ENCODE results near the gene LRP1B. TPM values are rescaled to one million over a fixed set of nuclear protein-coding genes. Genes with fewer than 3 reads are reported as not detected.
"Not testable (repeated sequence)": the region's sequence is repeated elsewhere in the genome, so short reads cannot be mapped to it uniquely, and the experiment has no call there.

LRP1B gene
- polyA plus RNA-seq, 6 donors from 2014 or later = not detected

DNA sequence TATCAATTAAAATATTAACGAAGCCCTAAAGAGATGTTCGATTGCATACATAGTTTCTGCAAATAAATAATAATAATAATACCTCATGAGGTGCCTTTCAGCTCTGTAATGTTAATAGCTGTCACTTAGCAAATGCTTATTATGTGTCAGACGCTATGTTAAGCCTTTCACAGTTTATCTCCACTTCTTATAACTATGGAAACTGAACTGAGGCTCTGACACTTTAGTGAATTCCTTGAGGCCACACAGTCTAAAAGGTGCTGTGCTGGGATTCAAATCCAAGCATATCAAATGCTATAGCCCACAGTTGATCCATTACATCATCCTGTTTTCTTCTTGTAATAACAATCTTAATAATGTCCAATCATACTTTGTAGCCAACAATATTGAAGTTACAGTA, 1779.1 kb downstream of the LRP1B start:
- Mint-ChIP-seq H3K36me3 (no peaks in the 10 kb centered on the region), H3K4me3 (no peak overlapping the region), H3K27ac (no peak overlapping the region), H3K9me3 (no peaks in the 10 kb centered on the region), H3K4me1 (no peaks in the 10 kb centered on the region), H3K27me3 (no peaks in the 10 kb centered on the region)
- DNase-seq (no peak), ATAC-seq (ENCODE audit: low read depth in 2 of 2) (no peak)

DNA sequence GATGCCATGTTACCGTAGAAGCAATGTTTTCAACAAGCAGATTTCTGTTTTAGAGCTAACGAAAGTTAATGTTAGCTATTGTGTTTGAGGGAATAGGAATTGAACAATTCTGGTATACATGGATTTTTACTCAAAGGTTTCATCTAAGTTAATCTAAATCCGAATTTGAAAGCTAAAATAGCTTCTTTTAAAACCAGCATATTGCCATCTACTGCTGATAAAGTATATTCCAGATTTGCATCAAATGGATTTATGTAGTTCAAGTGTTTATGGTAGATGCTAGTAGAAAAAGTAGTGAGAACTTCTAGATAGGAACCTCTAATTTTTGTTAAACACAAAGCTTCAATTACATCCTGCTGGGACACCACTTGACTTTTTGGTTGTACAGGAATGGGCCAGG, 1781.1 kb downstream of the LRP1B start:
- ATAC-seq (ENCODE audit: low read depth in 2 of 2) = no peak
- Mint-ChIP-seq H3K27me3 (no peaks in the 10 kb centered on the region), H3K4me1 (no peaks in the 10 kb centered on the region), H3K4me3 (no peak overlapping the region), H3K9me3 (no peaks in the 10 kb centered on the region), H3K27ac (no peak overlapping the region), H3K36me3 (no peaks in the 10 kb centered on the region)
- no peak for DNase-seq

DNA sequence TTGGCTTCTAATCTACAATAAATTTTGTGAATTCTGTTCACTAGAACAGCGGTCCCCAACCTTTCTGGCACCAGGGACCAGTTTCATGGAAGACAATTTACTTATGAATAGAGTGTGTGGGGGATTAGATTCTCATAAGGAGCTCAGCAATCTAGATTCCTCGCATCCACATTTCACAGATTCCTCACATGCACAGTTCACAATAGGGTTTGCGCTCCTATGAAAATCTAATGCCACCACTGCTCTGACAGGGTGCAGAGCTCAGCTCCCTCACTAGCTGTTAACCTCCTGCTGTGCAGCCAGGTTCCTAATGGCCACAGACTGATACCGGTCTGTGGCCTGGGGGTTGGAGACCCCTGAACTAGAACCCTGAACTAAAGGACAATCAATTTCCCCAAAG, 1782.0 kb downstream of the LRP1B start:
- no peaks in the 10 kb centered on the region for H3K4me1 Mint-ChIP-seq
- no peaks in the 10 kb centered on the region for H3K9me3 Mint-ChIP-seq
- H3K36me3 Mint-ChIP-seq = no peaks in the 10 kb centered on the region
- DNase-seq (no peak), ATAC-seq (ENCODE audit: low read depth in 2 of 2) (no peak)
- no peaks in the 10 kb centered on the region for H3K27me3 Mint-ChIP-seq
- no peak overlapping the region for H3K4me3 Mint-ChIP-seq
- H3K27ac Mint-ChIP-seq = no peak overlapping the region

DNA sequence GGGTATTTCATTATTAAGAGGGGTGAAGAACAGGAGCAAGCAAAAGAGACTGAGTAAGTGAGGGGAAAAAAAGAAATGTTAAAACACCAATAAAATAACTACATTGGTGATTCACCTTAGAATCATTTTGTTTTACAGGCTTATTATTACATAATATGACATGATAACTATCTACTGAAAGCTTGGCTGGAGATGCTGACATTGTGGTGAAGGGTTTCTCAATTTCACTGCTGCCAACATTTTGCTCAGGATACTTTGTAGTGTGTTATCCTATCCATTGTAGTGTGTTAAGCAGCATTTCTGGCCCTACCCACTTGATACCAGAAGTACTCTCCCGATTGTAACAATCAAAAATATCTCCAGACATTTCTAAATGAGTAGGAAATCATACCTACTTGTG, 1786.0 kb downstream of the LRP1B start:
- peaks cover 0 to 3% (median 0%) of the 10 kb centered on the region in 7 donors for H3K9me3 Mint-ChIP-seq
- H3K27me3 Mint-ChIP-seq = no peaks in the 10 kb centered on the region
- no peaks in the 10 kb centered on the region for H3K4me1 Mint-ChIP-seq
- no peak overlapping the region for H3K4me3 Mint-ChIP-seq
- DNase-seq (no peak), ATAC-seq (ENCODE audit: low read depth in 2 of 2) (no peak)
- H3K36me3 Mint-ChIP-seq = no peaks in the 10 kb centered on the region
- H3K27ac Mint-ChIP-seq = no peak overlapping the region

DNA sequence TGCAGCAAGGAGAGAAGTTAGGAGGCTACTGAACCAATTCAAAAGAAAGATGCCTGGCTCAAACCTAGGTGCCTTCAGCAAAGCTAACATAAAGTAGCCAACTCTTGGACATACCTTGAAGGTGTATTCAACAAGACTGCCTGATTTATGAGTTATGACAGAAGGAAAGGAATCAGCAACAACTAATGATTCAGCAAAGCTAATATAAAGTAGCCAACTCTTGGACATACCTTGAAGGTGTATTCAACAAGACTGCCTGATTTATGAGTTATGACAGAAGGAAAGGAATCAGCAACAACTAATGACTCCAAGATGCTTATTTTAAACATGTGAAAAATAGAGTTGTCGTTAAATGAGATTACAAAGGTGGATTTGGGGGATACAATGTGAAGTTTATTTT, 1786.5 kb downstream of the LRP1B start:
- H3K36me3 Mint-ChIP-seq; H3K27ac Mint-ChIP-seq; H3K27me3 Mint-ChIP-seq; H3K4me1 Mint-ChIP-seq; DNase-seq; ATAC-seq (ENCODE audit: low read depth in 2 of 2); H3K4me3 Mint-ChIP-seq; H3K9me3 Mint-ChIP-seq: not testable (repeated sequence)

DNA sequence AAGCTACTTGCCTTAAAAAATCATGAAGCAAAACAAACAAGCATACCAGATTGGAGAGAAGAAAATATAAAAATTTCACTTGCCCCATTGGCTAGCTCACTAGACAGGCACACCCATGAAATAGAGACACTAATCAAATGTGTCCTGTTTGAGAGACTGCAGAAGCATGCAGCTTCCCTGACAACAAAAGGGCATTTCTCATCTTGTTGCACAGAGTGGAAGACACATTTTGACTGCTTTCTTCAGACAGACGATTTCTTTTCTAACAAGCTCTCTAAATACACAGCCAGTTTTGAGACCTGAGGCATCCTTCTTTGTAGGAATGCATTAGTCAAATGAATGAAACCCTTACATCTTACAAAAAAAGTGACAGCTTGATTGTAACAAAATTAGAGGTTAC, 1792.0 kb downstream of the LRP1B start:
- Mint-ChIP-seq H3K4me3 (no peak overlapping the region), H3K36me3 (no peaks in the 10 kb centered on the region), H3K9me3 (peaks cover 0 to 3% (median 0%) of the 10 kb centered on the region in 7 donors), H3K4me1 (no peaks in the 10 kb centered on the region), H3K27ac (no peak overlapping the region), H3K27me3 (no peaks in the 10 kb centered on the region)
- no peak for ATAC-seq (ENCODE audit: low read depth in 2 of 2)
- no peak for DNase-seq

DNA sequence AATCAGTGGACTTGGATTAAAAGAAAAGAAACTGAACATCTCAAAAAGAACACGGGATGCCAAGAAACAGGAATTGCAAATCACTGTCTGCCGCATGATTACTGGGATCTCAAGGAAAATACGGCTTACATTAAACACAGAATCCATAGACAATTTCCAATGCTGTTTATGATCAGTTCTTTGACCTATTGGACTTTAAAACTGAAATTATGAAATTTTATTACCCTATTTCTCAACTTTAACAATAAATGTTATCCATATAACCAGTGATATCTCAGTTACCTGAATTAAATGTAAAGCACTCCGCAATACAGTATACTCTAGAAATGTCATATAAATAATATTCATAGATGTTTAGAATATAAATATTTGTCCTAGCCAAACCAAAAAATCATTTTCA, 1793.8 kb downstream of the LRP1B start:
- Mint-ChIP-seq H3K36me3 (no peaks in the 10 kb centered on the region), H3K9me3 (peaks cover 0 to 4% (median 1%) of the 10 kb centered on the region in 7 donors), H3K27ac (no peak overlapping the region), H3K27me3 (no peaks in the 10 kb centered on the region), H3K4me3 (no peak overlapping the region), H3K4me1 (no peaks in the 10 kb centered on the region)
- ATAC-seq (ENCODE audit: low read depth in 2 of 2) = no peak
- DNase-seq = no peak

DNA sequence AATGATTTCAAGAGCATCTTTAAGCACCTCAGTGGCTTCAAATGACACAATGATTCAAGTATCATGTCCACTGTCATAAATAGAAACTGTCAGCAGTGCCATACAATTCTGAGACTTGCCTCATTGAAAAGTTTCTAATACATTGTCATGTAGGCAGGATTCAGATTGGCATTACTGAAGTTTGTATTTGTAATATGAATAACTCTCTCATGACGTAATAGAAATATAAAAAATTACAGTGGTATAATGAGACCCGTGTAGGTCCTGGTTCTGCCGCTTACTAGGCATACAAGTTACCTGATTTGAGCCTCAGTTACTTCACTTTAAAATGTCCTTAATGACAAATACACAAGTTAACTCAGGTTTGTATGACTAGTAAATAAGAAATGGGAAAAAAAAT, 1814.5 kb downstream of the LRP1B start:
- no peaks in the 10 kb centered on the region for H3K4me1 Mint-ChIP-seq
- H3K36me3 Mint-ChIP-seq = no peaks in the 10 kb centered on the region
- H3K27ac Mint-ChIP-seq = no peak overlapping the region
- DNase-seq = no peak
- ATAC-seq (ENCODE audit: low read depth in 2 of 2) = no peak
- no peak overlapping the region for H3K4me3 Mint-ChIP-seq
- H3K9me3 Mint-ChIP-seq = peaks cover 0 to 5% (median 0%) of the 10 kb centered on the region in 7 donors
- H3K27me3 Mint-ChIP-seq = no peaks in the 10 kb centered on the region

DNA sequence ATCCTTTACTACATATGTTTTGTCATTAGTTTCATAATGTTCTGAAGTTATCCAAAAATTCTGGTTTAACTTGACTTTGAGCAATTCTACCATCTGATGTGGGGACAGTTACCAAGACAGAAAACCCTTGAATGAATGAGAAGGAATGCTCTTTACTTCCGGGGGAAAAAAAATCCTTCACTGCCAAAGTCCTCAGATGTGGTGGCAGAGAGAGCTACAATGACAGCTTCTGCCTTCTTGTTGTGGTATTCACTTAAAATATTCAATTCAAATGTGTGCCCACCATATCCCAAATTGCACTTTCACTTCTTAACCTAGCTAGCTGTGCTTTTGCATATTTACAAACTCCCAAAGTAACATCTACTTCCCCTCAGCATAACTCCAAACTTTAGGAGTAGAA, 1818.9 kb downstream of the LRP1B start:
- ATAC-seq (ENCODE audit: low read depth in 2 of 2) (no peak), DNase-seq (no peak)
- H3K9me3 Mint-ChIP-seq = peaks cover 0 to 5% (median 0%) of the 10 kb centered on the region in 7 donors
- no peaks in the 10 kb centered on the region for H3K36me3 Mint-ChIP-seq
- no peaks in the 10 kb centered on the region for H3K27me3 Mint-ChIP-seq
- H3K27ac Mint-ChIP-seq = no peak overlapping the region
- no peak overlapping the region for H3K4me3 Mint-ChIP-seq
- no peaks in the 10 kb centered on the region for H3K4me1 Mint-ChIP-seq

DNA sequence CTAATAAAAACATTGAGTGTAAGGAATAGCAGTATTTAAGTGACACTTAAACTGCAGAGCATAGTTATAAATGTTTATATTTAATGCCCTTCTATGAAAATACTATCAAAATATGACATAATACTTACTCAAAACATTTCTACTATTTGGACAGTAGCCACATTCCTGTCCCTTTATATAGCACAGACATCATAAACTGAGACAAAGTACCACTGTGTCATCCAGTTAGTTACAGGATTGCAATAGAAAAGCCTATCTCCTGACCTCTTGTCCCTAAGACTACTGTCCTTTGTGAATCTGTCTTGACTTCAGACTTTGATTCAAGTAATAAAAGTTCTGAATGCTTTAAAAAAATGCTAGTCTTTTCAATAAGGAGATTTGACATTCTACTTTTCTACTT, 1822.1 kb downstream of the LRP1B start:
- Mint-ChIP-seq H3K27ac (no peak overlapping the region), H3K36me3 (no peaks in the 10 kb centered on the region), H3K9me3 (peaks cover 0 to 6% (median 2%) of the 10 kb centered on the region in 7 donors), H3K4me1 (no peaks in the 10 kb centered on the region), H3K27me3 (no peaks in the 10 kb centered on the region), H3K4me3 (no peak overlapping the region)
- no peak for DNase-seq
- no peak for ATAC-seq (ENCODE audit: low read depth in 2 of 2)

DNA sequence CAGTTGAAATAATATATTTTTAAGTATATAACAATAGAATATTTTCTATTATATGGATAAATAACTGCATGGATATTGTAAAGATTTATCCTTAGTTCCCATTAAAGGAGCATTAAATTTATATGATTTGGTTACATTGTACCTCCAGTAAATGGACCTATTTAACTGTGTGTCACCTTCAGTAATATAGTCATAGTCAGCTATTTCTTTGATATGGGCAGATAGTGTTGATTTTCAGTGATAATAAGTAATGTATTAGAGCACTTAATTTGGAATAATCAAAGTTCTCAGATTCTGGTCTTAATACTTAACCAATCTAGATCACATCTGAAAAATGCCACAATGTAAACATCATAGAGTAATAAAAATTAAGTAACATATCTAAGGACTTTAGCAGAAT, 1823.3 kb downstream of the LRP1B start:
- H3K27ac Mint-ChIP-seq = no peak overlapping the region
- H3K4me1 Mint-ChIP-seq = no peaks in the 10 kb centered on the region
- H3K27me3 Mint-ChIP-seq = no peaks in the 10 kb centered on the region
- H3K4me3 Mint-ChIP-seq = no peak overlapping the region
- no peak for ATAC-seq (ENCODE audit: low read depth in 2 of 2)
- no peak for DNase-seq
- H3K36me3 Mint-ChIP-seq = no peaks in the 10 kb centered on the region
- H3K9me3 Mint-ChIP-seq = peaks cover 0 to 6% (median 4%) of the 10 kb centered on the region in 7 donors

DNA sequence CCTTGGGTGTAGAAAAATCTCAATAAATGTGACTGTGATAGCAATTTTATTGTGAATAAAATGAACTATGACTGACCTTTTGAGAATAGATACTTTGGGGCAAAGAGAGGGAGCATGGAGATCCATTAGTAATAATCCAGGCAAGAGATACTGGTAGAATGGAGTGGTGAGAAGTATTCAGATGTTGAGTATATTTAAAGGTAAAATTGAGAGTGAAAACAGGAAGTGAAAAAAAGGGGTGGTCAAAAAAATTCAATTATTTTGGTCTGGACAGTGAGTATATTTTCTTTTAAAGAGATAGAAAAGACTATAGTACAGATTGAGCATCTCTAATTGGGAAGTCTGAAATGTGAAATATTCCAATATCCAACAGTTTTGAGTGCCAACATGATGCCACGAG, 1835.0 kb downstream of the LRP1B start:
- Mint-ChIP-seq H3K4me1 (no peaks in the 10 kb centered on the region), H3K27me3 (no peaks in the 10 kb centered on the region), H3K36me3 (no peaks in the 10 kb centered on the region), H3K4me3 (no peak overlapping the region), H3K27ac (no peak overlapping the region), H3K9me3 (peaks cover 0 to 17% (median 2%) of the 10 kb centered on the region in 7 donors)
- no peak for ATAC-seq (ENCODE audit: low read depth in 2 of 2)
- DNase-seq = no peak

DNA sequence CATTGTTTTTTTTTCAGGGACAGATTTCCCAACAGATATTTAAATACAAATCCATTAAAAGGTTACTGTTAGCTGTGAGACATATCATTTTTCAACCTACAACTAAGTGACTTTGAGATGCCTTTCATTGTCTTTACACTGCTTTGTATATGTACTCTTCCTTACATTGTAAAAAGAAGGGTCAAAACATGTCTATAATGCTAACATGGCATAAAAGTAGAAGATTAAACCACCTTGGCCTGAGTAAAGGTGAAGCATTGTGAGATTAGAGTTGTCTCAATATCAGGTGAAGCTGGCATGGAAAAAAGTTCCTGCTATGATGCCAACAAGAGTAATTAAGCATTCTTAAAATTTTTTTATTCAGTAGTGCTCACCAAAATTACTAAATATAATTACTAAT, 1842.1 kb downstream of the LRP1B start:
- Mint-ChIP-seq H3K27ac (no peak overlapping the region), H3K4me1 (no peaks in the 10 kb centered on the region)

DNA sequence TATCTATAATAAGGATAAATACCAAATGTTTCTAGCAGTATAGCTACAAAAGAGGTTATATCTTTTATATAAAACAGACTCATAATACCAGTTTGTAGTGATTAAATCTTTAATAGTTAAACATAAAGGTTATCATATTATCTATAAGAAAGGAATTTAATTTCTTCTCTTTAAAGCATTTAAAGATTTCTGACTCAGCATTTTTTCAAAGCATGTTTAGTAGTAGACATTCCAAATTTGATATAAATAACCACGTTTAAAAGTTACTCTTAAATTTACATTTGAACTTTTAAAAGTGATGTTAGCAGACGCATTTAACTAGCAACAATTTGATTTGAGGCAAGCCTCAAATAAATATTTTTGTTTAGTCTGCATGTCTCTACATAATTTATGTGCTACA, 1842.6 kb downstream of the LRP1B start:
- H3K9me3 Mint-ChIP-seq = peaks cover 0 to 4% (median 1%) of the 10 kb centered on the region in 7 donors

More for the DNA sequence above, 1842.1 kb downstream of the LRP1B start:
- H3K4me3 Mint-ChIP-seq = no peak overlapping the region
- peaks cover 0 to 4% (median 1%) of the 10 kb centered on the region in 7 donors for H3K9me3 Mint-ChIP-seq
- ATAC-seq (ENCODE audit: low read depth in 2 of 2) = no peak
- DNase-seq = no peak
- H3K36me3 Mint-ChIP-seq = no peaks in the 10 kb centered on the region
- no peaks in the 10 kb centered on the region for H3K27me3 Mint-ChIP-seq

DNA sequence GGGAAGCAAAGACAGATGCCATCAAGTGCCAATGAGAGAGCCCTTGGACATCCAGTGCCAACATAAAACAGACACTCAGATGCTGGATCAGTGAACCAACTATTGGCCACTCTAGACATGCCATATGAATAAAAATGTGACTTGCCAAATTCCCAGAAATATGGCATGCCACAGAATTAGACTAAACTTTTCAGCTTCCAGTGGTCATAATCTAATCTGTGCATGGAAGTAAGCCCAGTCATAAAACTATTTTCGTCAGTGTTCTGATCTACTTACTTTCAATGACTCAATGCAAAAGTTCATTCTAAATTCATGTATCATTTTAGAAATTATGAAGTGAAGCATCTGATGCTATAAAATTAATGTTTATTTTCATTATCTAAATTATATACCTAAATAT, 1844.4 kb downstream of the LRP1B start:
- Mint-ChIP-seq H3K9me3 (peaks cover 0 to 3% (median 0%) of the 10 kb centered on the region in 7 donors), H3K4me1 (no peaks in the 10 kb centered on the region), H3K27ac (no peak overlapping the region), H3K27me3 (no peaks in the 10 kb centered on the region), H3K4me3 (no peak overlapping the region), H3K36me3 (no peaks in the 10 kb centered on the region)
- no peak for DNase-seq
- ATAC-seq (ENCODE audit: low read depth in 2 of 2) = no peak

More for the DNA sequence above, 1842.6 kb downstream of the LRP1B start:
- H3K4me1 Mint-ChIP-seq = no peaks in the 10 kb centered on the region
- H3K36me3 Mint-ChIP-seq = no peaks in the 10 kb centered on the region
- DNase-seq (no peak), ATAC-seq (ENCODE audit: low read depth in 2 of 2) (no peak)
- H3K4me3 Mint-ChIP-seq = no peak overlapping the region
- H3K27ac Mint-ChIP-seq = no peak overlapping the region
- no peaks in the 10 kb centered on the region for H3K27me3 Mint-ChIP-seq
